Heart right ventricle (tissue), 16 donors: ENCODE results near the gene UPP2. TPM values are rescaled to one million over a fixed set of nuclear protein-coding genes. Genes with fewer than 3 reads are reported as not detected.

Experiments
- ATAC-seq, 8 donors: fragments of 200-7000 bp; cut with Tn5 transposase; one replicate each; pipeline ENCODE4 v1.9.1; 2020; ENCODE audit warnings: mild to moderate bottlenecking in 8 of 8, moderate library complexity in 8 of 8, moderate number of reproducible peaks in 1 of 8
- DNase-seq, 2 donors: peaks; one replicate each; pipeline ENCODE4 v3.0.0-alpha.2; 2020
- H3K27ac ChIP-seq, 10 donors: fragments of 200-600 bp; sonication (generic) in 2 of 10; one replicate each; pipeline versions ENCODE4 v1.5.0 to v1.8.0; 2020 to 2022; ENCODE audit warnings: mild to moderate bottlenecking in 3 of 10
- H3K27me3 ChIP-seq, 7 donors: fragments of 200-600 bp; one replicate each; pipeline ENCODE4 v1.8.0; 2021 to 2022; ENCODE audit warnings: mild to moderate bottlenecking in 2 of 7
- H3K36me3 ChIP-seq, 9 donors: fragments of 200-600 bp; sonication (generic) in 1 of 9; one replicate each; pipeline versions ENCODE4 v1.5.0 to v1.8.0; 2020 to 2022; ENCODE audit warnings: mild to moderate bottlenecking in 2 of 9
- H3K4me1 ChIP-seq, 9 donors: fragments of 200-600 bp; sonication (generic) in 1 of 9; one replicate each; pipeline versions ENCODE4 v1.5.0 to v1.8.0; 2020 to 2022; ENCODE audit warnings: mild to moderate bottlenecking in 4 of 9
- H3K4me3 ChIP-seq, 10 donors: fragments of 200-600 bp; sonication (generic) in 2 of 10; one replicate each; pipeline versions ENCODE4 v1.5.0 to v1.8.0; 2020 to 2022; ENCODE audit warnings: mild to moderate bottlenecking in 7 of 10, moderate library complexity in 2 of 10
- H3K9me3 ChIP-seq, 11 donors: fragments of 200-600 bp in 10 of 11; sonication (generic) in 2 of 11; one replicate each; pipeline versions ENCODE4 v1.5.0 to v1.8.0; 2013 to 2022; ENCODE audit warnings: mild to moderate bottlenecking in 2 of 11, control low read depth in 1 of 11, moderate library complexity in 1 of 11
- WGBS, 2 donors: extraction: QIAGEN DNeasy Blood & Tissue Kit; methylation state at CpG; one replicate each; pipeline ENCODE4 v1.1.7; 2013; ENCODE audit warnings: inconsistent platforms in 1 of 2; 5-methylcytosine and 5-hydroxymethylcytosine counted together
- intact Hi-C, 10 donors: fragments of 100-400 bp; cut with DNase I; formaldehyde crosslinking; loops; one replicate each; pipeline versions ENCODE4 v1.11.1 to v1.14.2; 2022
- polyA plus RNA-seq, 2 donors: library from polyadenylated mRNA; stranded (reverse); fragments of 200-250 nt; gene quantifications; one replicate each; pipeline ENCODE4 v1.2.3, GENCODE V29; 2013
- total RNA-seq, 10 donors: library from RNA; stranded (reverse); fragmentation: NEBNext Ultra II Directional in 3 of 10; extraction: Animal tissue kit (Norgen Biotek cat#: 25700) in 3 of 10; gene quantifications; one replicate each; pipeline versions ENCODE4 v1.2.1 to v1.2.4, GENCODE V29; 2021 to 2023
- TF ChIP-seq, protein P1 (sequence below), 9 donors: fragments of 200-600 bp; sonication (generic) in 2 of 9; IDR thresholded peaks; one replicate each; pipeline versions ENCODE4 v1.5.0 to v1.8.0; 2021 to 2022; ENCODE audit warnings: antibody characterized with exemption in 9 of 9, mild to moderate bottlenecking in 5 of 9, moderate library complexity in 1 of 9
- donor health status: Arrhythmogenic right ventricular cardiomyopathy.
- donor health status: ischemic (EF 13 %, LVEDD 7.1; RV severe dilation, severe dysfunction).
- donor health status: healthy with polysubstance abuse.
- donor health status: DM: no; HTN: yes; CAD: no.
- donor health status: DM: no; HTN: no; CAD: no.
- donor health status: ischemic (EF 25% LVEDD 6.9; RV normal size, moderate dysfunction).
- donor health status: ischemic (EF 25% LVEDD 5.7; RV mildly dilated, moderate dysfunction).
- donor health status: healthy.
- donor health status: DM: yes; HTN: yes; CAD: no.
- donor health status: Ischemic cardiomyopathy.
- donor health status: ischemic (EF 35%, LVEDD 5.7; RV mildly dilated, moderate dysfunction).
- donor health status: nonischemic (EF 11% LVEDD 7.7; RV severe dilation, severe dysfunction).
- donor health status: DM: yes; HTN: yes; CAD: no.
- donor health status: PGD.
- donor health status: ischemic (EF 29% LVEDD 5.4; RV normal size, mild dysfunction).
- donor health status: nonischemic (EF 23%, LVEDD 6.1; RV moderate dilation, normal function).

Gene UPP2
- total and polyA plus RNA-seq, 12 donors: not detected

DNA sequence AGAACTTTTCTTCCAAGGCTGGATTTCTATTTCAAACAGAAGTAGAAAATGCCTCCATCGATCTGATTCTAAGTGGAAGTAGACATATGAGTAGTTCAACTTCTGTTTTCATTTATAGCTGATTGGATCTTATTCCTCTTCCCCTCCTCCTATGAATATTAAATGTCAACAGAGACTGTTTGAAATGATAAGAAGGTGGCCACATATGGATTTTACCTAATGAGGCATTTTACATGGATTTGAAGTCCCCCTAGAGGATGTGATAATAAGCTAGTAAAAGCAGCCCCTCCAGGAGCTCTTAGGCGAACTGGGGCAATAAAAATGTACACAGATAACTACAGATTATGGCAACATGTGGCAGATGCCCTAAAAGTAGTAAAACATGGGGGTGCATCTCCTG, 71.0 kb downstream of the UPP2 start:
- Histone ChIP-seq H3K4me1 (no peaks in the 10 kb centered on the region), H3K9me3 (no peaks in the 10 kb centered on the region), H3K27me3 (no peaks in the 10 kb centered on the region), H3K36me3 (no peaks in the 10 kb centered on the region), H3K27ac (no peak overlapping the region), H3K4me3 (no peak overlapping the region)
- ATAC-seq (no peak), DNase-seq (no peak)
- TF ChIP-seq, protein P1, sequence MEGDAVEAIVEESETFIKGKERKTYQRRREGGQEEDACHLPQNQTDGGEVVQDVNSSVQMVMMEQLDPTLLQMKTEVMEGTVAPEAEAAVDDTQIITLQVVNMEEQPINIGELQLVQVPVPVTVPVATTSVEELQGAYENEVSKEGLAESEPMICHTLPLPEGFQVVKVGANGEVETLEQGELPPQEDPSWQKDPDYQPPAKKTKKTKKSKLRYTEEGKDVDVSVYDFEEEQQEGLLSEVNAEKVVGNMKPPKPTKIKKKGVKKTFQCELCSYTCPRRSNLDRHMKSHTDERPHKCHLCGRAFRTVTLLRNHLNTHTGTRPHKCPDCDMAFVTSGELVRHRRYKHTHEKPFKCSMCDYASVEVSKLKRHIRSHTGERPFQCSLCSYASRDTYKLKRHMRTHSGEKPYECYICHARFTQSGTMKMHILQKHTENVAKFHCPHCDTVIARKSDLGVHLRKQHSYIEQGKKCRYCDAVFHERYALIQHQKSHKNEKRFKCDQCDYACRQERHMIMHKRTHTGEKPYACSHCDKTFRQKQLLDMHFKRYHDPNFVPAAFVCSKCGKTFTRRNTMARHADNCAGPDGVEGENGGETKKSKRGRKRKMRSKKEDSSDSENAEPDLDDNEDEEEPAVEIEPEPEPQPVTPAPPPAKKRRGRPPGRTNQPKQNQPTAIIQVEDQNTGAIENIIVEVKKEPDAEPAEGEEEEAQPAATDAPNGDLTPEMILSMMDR (IDR thresholded peaks at IDR 0.05): no peak
- WGBS, 2 donors: 32 to 38% methylated on average over 2 of the region's 2 CpGs
- intact Hi-C loops: loop anchor here in 2 of 10 donors (10.0 kb wide), 2 partner anchors 128 to 138 kb away; no protein-coding TSS in a partner anchor

DNA sequence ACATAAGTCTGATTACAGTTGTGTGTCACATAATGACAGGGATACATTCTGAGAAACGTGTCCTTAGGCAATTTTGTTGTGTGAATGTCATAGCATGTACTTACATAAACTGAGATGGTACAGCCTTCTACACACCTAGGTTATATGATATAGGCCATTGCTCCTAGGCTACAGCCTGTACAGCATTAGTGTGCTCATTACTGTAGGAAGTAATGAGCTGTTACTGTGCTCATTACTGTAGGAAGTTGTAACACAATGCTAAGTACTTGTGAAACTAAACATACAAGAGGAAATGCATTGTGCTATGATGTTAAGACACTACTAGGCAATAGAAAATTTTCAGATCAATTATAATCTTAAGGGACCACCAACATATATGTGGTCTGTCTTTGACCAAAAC, 72.8 kb downstream of the UPP2 start:
- peaks cover 0 to 12% (median 1%) of the 10 kb centered on the region in 9 donors for H3K4me1 ChIP-seq
- H3K27ac ChIP-seq: no peak overlapping the region
- TF ChIP-seq, protein P1 (IDR thresholded peaks at IDR 0.05): no peak
- peaks cover 0 to 3% (median 0%) of the 10 kb centered on the region in 7 donors for H3K27me3 ChIP-seq
- intact Hi-C loops: loop anchor here in 2 of 10 donors (10.0 kb wide), 2 partner anchors 130 to 140 kb away; no protein-coding TSS in a partner anchor
- no peaks in the 10 kb centered on the region for H3K36me3 ChIP-seq
- ATAC-seq (no peak), DNase-seq (no peak)
- H3K9me3 ChIP-seq: no peaks in the 10 kb centered on the region
- 83 to 85% methylated on average over 1 of the region's 1 CpG for WGBS, 2 donors
- H3K4me3 ChIP-seq: no peak overlapping the region

DNA sequence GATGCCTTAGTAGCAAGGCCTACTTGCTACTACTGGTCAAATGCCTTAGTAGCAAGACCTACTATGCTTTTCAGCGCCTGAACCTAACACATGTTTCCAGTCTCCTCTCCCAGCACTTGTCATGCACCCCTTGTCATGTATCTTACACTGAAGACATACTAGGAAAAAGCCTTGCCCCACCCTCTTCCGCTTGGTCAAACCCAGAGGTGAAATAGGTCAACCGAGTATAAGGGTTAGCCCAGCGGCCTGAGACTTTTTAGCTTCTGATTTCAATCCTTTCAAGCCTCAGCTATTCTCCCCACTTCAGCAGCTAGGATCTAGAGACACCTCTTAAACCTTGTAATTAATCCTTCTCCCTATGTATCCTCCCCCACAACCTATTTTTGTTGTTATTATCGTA, 73.3 kb downstream of the UPP2 start:
- H3K36me3 ChIP-seq: no peaks in the 10 kb centered on the region
- H3K9me3 ChIP-seq: no peaks in the 10 kb centered on the region
- H3K27ac ChIP-seq: no peak overlapping the region
- H3K4me1 ChIP-seq: peaks cover 0 to 17% (median 4%) of the 10 kb centered on the region in 9 donors
- peaks cover 0 to 3% (median 0%) of the 10 kb centered on the region in 7 donors for H3K27me3 ChIP-seq
- no peak for DNase-seq
- WGBS, 2 donors: 93% methylated on average over 5 of the region's 5 CpGs
- TF ChIP-seq, protein P1 (IDR thresholded peaks at IDR 0.05): no peak
- no peak for ATAC-seq
- intact Hi-C loops: loop anchor here in 5 of 10 donors (5.0 to 10.0 kb wide), 5 partner anchors 130 to 577 kb away; no protein-coding TSS in a partner anchor
- H3K4me3 ChIP-seq: no peak overlapping the region

DNA sequence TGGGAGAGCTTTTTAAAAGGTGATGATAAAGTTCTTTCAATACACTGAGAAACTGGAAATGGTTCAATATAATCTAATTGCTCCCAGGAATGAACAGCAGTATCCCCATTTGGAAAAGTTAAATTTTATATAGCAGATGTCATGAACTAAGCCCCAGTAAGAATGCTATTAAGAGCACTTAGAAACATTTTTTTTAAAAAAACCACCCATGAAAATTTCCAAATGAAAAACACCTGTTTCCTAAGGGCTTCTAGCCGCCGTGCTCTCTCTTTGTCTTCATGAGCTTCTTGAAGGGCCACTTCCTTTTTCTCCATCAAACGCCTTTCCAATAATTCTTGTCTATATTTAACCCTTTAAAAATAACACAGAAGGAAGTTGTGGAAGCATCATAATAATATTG, 77.0 kb downstream of the UPP2 start:
- peaks cover 0 to 3% (median 0%) of the 10 kb centered on the region in 7 donors for H3K27me3 ChIP-seq
- intact Hi-C loops: loop anchor here in 6 of 10 donors (2.0 to 10.0 kb wide), 6 partner anchors 134 to 574 kb away; no protein-coding TSS in a partner anchor
- WGBS, 2 donors: 38 to 45% methylated on average over 3 of the region's 3 CpGs
- DNase-seq (no peak), ATAC-seq (no peak)
- no peak overlapping the region for H3K4me3 ChIP-seq
- TF ChIP-seq, protein P1 (IDR thresholded peaks at IDR 0.05): no peak
- H3K4me1 ChIP-seq: peaks cover 0 to 18% (median 4%) of the 10 kb centered on the region in 9 donors
- no peaks in the 10 kb centered on the region for H3K9me3 ChIP-seq
- no peaks in the 10 kb centered on the region for H3K36me3 ChIP-seq
- H3K27ac ChIP-seq: no peak overlapping the region
